ENCODE results near the gene CBR1.

DNA sequence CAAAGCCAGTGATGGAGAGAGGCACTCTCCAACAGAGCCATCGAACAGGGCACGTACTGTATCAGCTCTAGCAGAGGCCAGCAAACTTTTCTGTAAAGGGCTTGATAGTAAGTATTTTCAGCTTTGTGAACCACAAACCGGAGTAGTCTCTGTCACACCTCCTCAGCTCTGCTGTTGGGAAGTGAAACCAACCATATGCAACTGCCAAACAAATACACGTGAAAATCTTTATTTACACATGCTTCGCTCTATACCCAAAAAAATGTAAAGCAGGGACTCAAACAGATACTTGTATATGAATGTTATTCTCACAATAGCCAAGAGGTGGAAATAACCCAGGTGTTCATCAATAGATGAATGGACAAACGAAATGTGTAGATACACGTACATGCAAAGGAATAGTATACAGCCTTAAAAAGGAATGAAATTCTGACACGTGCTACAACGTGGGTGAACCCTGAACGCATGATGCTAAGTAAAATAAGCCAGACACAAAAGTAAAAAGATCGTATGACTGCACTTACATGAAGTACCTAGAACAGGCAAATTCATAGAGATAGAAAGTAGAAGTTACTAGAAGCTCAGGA is 48.5 kb upstream of the CBR1 start:
- TF ChIP-seq RAD21 (conservative IDR thresholded peaks at IDR 0.05) (no peak), CTCF (IDR thresholded peaks at IDR 0.05; ENCODE audit: poor library complexity, severe bottlenecking) (no peak), SMC3 (conservative IDR thresholded peaks at IDR 0.05; ENCODE audit: poor library complexity) (no peak), POLR2AphosphoS5 (IDR thresholded peaks at IDR 0.05) (no peak), MXI1 (conservative IDR thresholded peaks at IDR 0.05; ENCODE audit: poor library complexity, severe bottlenecking) (no peak)
